ENCODE data around the gene TPM2.

GRCh38 chr9:35674025-35674361, 15.7 kb downstream of the TPM2 start:
- TF ChIP-seq POLR2AphosphoS5 (IDR thresholded peaks at IDR 0.05; ENCODE audit: low read depth, low read length) (no peak), SIN3A (IDR thresholded peaks at IDR 0.05; ENCODE audit: borderline replicate concordance, insufficient read depth, low read depth, low read length) (no peak)
- TF ChIP-seq, protein P1, sequence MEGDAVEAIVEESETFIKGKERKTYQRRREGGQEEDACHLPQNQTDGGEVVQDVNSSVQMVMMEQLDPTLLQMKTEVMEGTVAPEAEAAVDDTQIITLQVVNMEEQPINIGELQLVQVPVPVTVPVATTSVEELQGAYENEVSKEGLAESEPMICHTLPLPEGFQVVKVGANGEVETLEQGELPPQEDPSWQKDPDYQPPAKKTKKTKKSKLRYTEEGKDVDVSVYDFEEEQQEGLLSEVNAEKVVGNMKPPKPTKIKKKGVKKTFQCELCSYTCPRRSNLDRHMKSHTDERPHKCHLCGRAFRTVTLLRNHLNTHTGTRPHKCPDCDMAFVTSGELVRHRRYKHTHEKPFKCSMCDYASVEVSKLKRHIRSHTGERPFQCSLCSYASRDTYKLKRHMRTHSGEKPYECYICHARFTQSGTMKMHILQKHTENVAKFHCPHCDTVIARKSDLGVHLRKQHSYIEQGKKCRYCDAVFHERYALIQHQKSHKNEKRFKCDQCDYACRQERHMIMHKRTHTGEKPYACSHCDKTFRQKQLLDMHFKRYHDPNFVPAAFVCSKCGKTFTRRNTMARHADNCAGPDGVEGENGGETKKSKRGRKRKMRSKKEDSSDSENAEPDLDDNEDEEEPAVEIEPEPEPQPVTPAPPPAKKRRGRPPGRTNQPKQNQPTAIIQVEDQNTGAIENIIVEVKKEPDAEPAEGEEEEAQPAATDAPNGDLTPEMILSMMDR (IDR thresholded peaks at IDR 0.05): no peak

Data from Panc1 (cell line).